Osteocyte (in vitro differentiated cells): Measurements from ENCODE around the gene TSPAN15. TPM values are rescaled to one million over a fixed set of nuclear protein-coding genes. Genes with fewer than 3 reads are reported as not detected.

Source experiments
- DNase-seq: peaks from one replicate; pipeline ENCODE4 v3.0.0; 2021; ENCODE audit warnings: mixed read lengths; ENCODE audit not compliant: unreplicated experiment; ENCODE audit errors: extremely low spot score
- H3K27ac Mint-ChIP-seq: one replicate; pipeline ENCODE4 v1.8.0; 2021; ENCODE audit warnings: mild to moderate bottlenecking, mixed read lengths; ENCODE audit not compliant: unreplicated experiment
- H3K27me3 Mint-ChIP-seq: one replicate; pipeline ENCODE4 v1.8.0; 2021; ENCODE audit warnings: mixed read lengths; ENCODE audit not compliant: unreplicated experiment
- H3K36me3 Mint-ChIP-seq: one replicate; pipeline ENCODE4 v1.8.0; 2021; ENCODE audit warnings: mixed read lengths; ENCODE audit not compliant: unreplicated experiment
- H3K4me1 Mint-ChIP-seq: one replicate; pipeline ENCODE4 v1.8.0; 2021; ENCODE audit warnings: mixed read lengths; ENCODE audit not compliant: unreplicated experiment
- H3K4me3 Mint-ChIP-seq: one replicate; pipeline ENCODE4 v1.8.0; 2021; ENCODE audit warnings: mild to moderate bottlenecking, moderate library complexity, mixed read lengths; ENCODE audit not compliant: unreplicated experiment
- H3K9me3 Mint-ChIP-seq: one replicate; pipeline ENCODE4 v1.8.0; 2021; ENCODE audit warnings: mixed read lengths; ENCODE audit not compliant: unreplicated experiment
- CTCF ChIP-seq: fragments of 200-600 bp; sonication (generic); IDR thresholded peaks from 2 replicates; pipeline ENCODE4 v1.5.0; 2021; ENCODE audit warnings: antibody characterized with exemption, mild to moderate bottlenecking, moderate library complexity
- total RNA-seq: library from RNA; stranded (reverse); gene quantifications from 2 replicates; pipeline ENCODE4 v1.2.1, GENCODE V29; 2021

TSPAN15 gene
- total RNA-seq, 1 donor from 2014 or later, result 0.94 TPM

GRCh38 chr10:69408318-69409175, 42.7 kb upstream of the TSPAN15 start:
- Mint-ChIP-seq H3K27ac (peak overlapping the region; percentile 78), H3K4me3 (peak overlapping the region; percentile 68), H3K9me3 (no peaks in the 10 kb centered on the region), H3K36me3 (peaks cover 3% of the 10 kb centered on the region), H3K27me3 (no peaks in the 10 kb centered on the region), H3K4me1 (peaks cover 26% of the 10 kb centered on the region)
- peak; percentile 91 for TF ChIP-seq CTCF
- DNase-seq, result peak; percentile 98

GRCh38 chr10:69409176-69409495, 42.1 kb upstream of the TSPAN15 start:
- peak overlapping the region; percentile 71 for H3K27ac Mint-ChIP-seq
- peaks cover 26% of the 10 kb centered on the region for H3K4me1 Mint-ChIP-seq
- no peak for DNase-seq
- peak overlapping the region; percentile 66 for H3K4me3 Mint-ChIP-seq
- peaks cover 1% of the 10 kb centered on the region for H3K36me3 Mint-ChIP-seq
- no peak for TF ChIP-seq CTCF
- H3K27me3 Mint-ChIP-seq, result no peaks in the 10 kb centered on the region
- no peaks in the 10 kb centered on the region for H3K9me3 Mint-ChIP-seq

- no peaks in the 10 kb centered on the region for H3K36me3 Mint-ChIP-seq
- H3K4me3 Mint-ChIP-seq, result no peak overlapping the region
- DNase-seq, result no peak
- H3K4me1 Mint-ChIP-seq, result peaks cover 26% of the 10 kb centered on the region
- H3K27me3 Mint-ChIP-seq, result no peaks in the 10 kb centered on the region
- no peaks in the 10 kb centered on the region for H3K9me3 Mint-ChIP-seq
- H3K27ac Mint-ChIP-seq, result no peak overlapping the region
- TF ChIP-seq CTCF, result no peak
Observed at GRCh38 chr10:69409968-69410367, 41.3 kb upstream of the TSPAN15 start.

- no peak for TF ChIP-seq CTCF
- peaks cover 26% of the 10 kb centered on the region for H3K4me1 Mint-ChIP-seq
- no peak overlapping the region for H3K27ac Mint-ChIP-seq
- no peaks in the 10 kb centered on the region for H3K9me3 Mint-ChIP-seq
- H3K36me3 Mint-ChIP-seq, result no peaks in the 10 kb centered on the region
- H3K4me3 Mint-ChIP-seq, result no peak overlapping the region
- no peak for DNase-seq
- no peaks in the 10 kb centered on the region for H3K27me3 Mint-ChIP-seq
Observed at GRCh38 chr10:69410487-69410886, 40.8 kb upstream of the TSPAN15 start.

- Mint-ChIP-seq H3K27ac (no peak overlapping the region), H3K4me1 (peaks cover 19% of the 10 kb centered on the region), H3K27me3 (no peaks in the 10 kb centered on the region), H3K36me3 (no peaks in the 10 kb centered on the region), H3K9me3 (no peaks in the 10 kb centered on the region), H3K4me3 (no peak overlapping the region)
- no peak for DNase-seq
- no peak for TF ChIP-seq CTCF
Observed at GRCh38 chr10:69411476-69411875, 39.8 kb upstream of the TSPAN15 start.
